Esophagus muscularis mucosa (tissue), 4 donors: ENCODE measurements around the gene NRXN3. TPM values are rescaled to one million over a fixed set of nuclear protein-coding genes. Genes with fewer than 3 reads are reported as not detected.

Experiments
- DNase-seq: peaks from one replicate; pipeline ENCODE4 v3.0.0-alpha.2; 2017; ENCODE audit errors: extremely low spot score
- H3K27ac ChIP-seq, 4 donors: fragments of 200-600 bp; sonication (generic); replicated peaks in 1 of 4; 1 replicate in 3 of 4; 2 replicates in 1 of 4; pipeline ENCODE4 v1.5.1; 2016 to 2019; ENCODE audit warnings: mild to moderate bottlenecking in 1 of 4
- H3K27me3 ChIP-seq, 4 donors: fragments of 200-600 bp; sonication (generic); one replicate each; pipeline versions ENCODE4 v1.5.1 to v1.6.0; 2016 to 2019
- H3K36me3 ChIP-seq, 4 donors: fragments of 200-600 bp; sonication (generic); one replicate each; pipeline ENCODE4 v1.5.1; 2016 to 2019
- H3K4me1 ChIP-seq, 4 donors: fragments of 200-600 bp; sonication (generic); one replicate each; pipeline ENCODE4 v1.5.1; 2016 to 2019
- H3K4me3 ChIP-seq, 4 donors: fragments of 200-600 bp; sonication (generic); 1 replicate in 2 of 4; 2 replicates in 2 of 4; pipeline ENCODE4 v1.5.1; 2016 to 2019; ENCODE audit warnings: mild to moderate bottlenecking in 4 of 4, moderate library complexity in 1 of 4
- H3K9me3 ChIP-seq, 4 donors: fragments of 200-600 bp; sonication (generic); 1 replicate in 3 of 4; 2 replicates in 1 of 4; pipeline ENCODE4 v1.5.1; 2016 to 2019
- CTCF ChIP-seq, 3 experiments: fragments of 200-600 bp in 2 of 3; fragments of 450-650 bp in 1 of 3; sonication (generic) in 2 of 3; IDR thresholded peaks; one replicate each; pipeline ENCODE4 v1.5.1; 2017 to 2019; ENCODE audit warnings: antibody characterized with exemption in 3 of 3, mild to moderate bottlenecking in 2 of 3, moderate library complexity in 1 of 3
- EP300 ChIP-seq: sonication (generic); formaldehyde crosslinking; IDR thresholded peaks from one replicate; pipeline ENCODE4 v1.6.1; 2017; ENCODE audit warnings: antibody characterized with exemption
- POLR2A ChIP-seq: fragments of 450-650 bp; IDR thresholded peaks from one replicate; pipeline ENCODE4 v1.6.1; 2017; ENCODE audit warnings: antibody characterized with exemption, moderate library complexity, mild to moderate bottlenecking, low read depth
- POLR2AphosphoS5 ChIP-seq, 2 donors: sonication (generic); formaldehyde crosslinking; IDR thresholded peaks; one replicate each; pipeline ENCODE4 v1.6.1; 2017; ENCODE audit warnings: antibody characterized with exemption in 2 of 2
- WGBS: methylation state at CpG from one replicate; pipeline ENCODE4 v1.1.5; 2018; 5-methylcytosine and 5-hydroxymethylcytosine counted together
- intact Hi-C: fragments of 100-400 bp; cut with DNase I; formaldehyde crosslinking; loops from one replicate; pipeline ENCODE4 v1.15.1; 2023
- total RNA-seq, 4 donors: library from RNA; depleted of rRNA; stranded (reverse); fragments of >200 nt; gene quantifications; one replicate each; pipeline versions ENCODE4 v1.1.0 to v1.2.1, GENCODE V29; 2016

NRXN3 gene
- total RNA-seq, 4 donors from 2014 or later = 71.1 to 159 (median 122) TPM

GRCh38 chr14:78690836-78691235 is 520.7 kb downstream of the NRXN3 start:
- no peaks in the 10 kb centered on the region for H3K36me3 ChIP-seq
- no peaks in the 10 kb centered on the region for H3K4me1 ChIP-seq
- H3K9me3 ChIP-seq = no peaks in the 10 kb centered on the region
- no peak overlapping the region for H3K27ac ChIP-seq
- no peak for TF ChIP-seq POLR2A
- TF ChIP-seq CTCF (IDR thresholded peaks at IDR 0.05) = no peak
- no peak for TF ChIP-seq EP300
- no peak for TF ChIP-seq POLR2AphosphoS5 (IDR thresholded peaks at IDR 0.05)
- WGBS = 71% methylated on average over 2 of the region's 2 CpGs
- no peak for DNase-seq
- no peaks in the 10 kb centered on the region for H3K27me3 ChIP-seq
- H3K4me3 ChIP-seq = no peak overlapping the region
- intact Hi-C loops = no loop called here

GRCh38 chr14:78697341-78697740 is 527.2 kb downstream of the NRXN3 start:
- Histone ChIP-seq H3K27me3 (no peaks in the 10 kb centered on the region), H3K4me3 (no peak overlapping the region), H3K9me3 (no peaks in the 10 kb centered on the region), H3K27ac (no peak overlapping the region), H3K36me3 (no peaks in the 10 kb centered on the region), H3K4me1 (no peaks in the 10 kb centered on the region)
- intact Hi-C loops = no loop called here
- no peak for TF ChIP-seq POLR2AphosphoS5 (IDR thresholded peaks at IDR 0.05)
- no peak for TF ChIP-seq EP300
- TF ChIP-seq CTCF (IDR thresholded peaks at IDR 0.05) = peak; percentile 36 to 40 (median 39)
- no peak for TF ChIP-seq POLR2A
- 17% methylated on average over 2 of the region's 2 CpGs for WGBS
- DNase-seq = no peak

- H3K27ac ChIP-seq = no peak overlapping the region
- intact Hi-C loops = no loop called here
- WGBS = 54% methylated on average over 3 of the region's 3 CpGs
Observed at GRCh38 chr14:78698991-78699390, 528.8 kb downstream of the NRXN3 start.

GRCh38 chr14:78700236-78700635 is 530.1 kb downstream of the NRXN3 start:
- H3K4me1 ChIP-seq = no peaks in the 10 kb centered on the region
- no peaks in the 10 kb centered on the region for H3K9me3 ChIP-seq
- no peak overlapping the region for H3K27ac ChIP-seq
- DNase-seq = no peak
- 69% methylated on average over 2 of the region's 2 CpGs for WGBS
- no peak overlapping the region for H3K4me3 ChIP-seq
- H3K36me3 ChIP-seq = no peaks in the 10 kb centered on the region
- no peaks in the 10 kb centered on the region for H3K27me3 ChIP-seq
- TF ChIP-seq POLR2AphosphoS5 (IDR thresholded peaks at IDR 0.05) = no peak
- TF ChIP-seq EP300 = no peak
- no peak for TF ChIP-seq CTCF (IDR thresholded peaks at IDR 0.05)
- no peak for TF ChIP-seq POLR2A
- intact Hi-C loops = no loop called here

More at GRCh38 chr14:78698991-78699390, 528.8 kb downstream of the NRXN3 start:
- no peak for DNase-seq
- Histone ChIP-seq H3K36me3 (no peaks in the 10 kb centered on the region), H3K27me3 (no peaks in the 10 kb centered on the region), H3K9me3 (no peaks in the 10 kb centered on the region), H3K4me1 (no peaks in the 10 kb centered on the region), H3K4me3 (no peak overlapping the region)
- TF ChIP-seq POLR2AphosphoS5 (IDR thresholded peaks at IDR 0.05) (no peak), EP300 (no peak), CTCF (IDR thresholded peaks at IDR 0.05) (no peak), POLR2A (no peak)

GRCh38 chr14:78701246-78701645 is 531.1 kb downstream of the NRXN3 start:
- no peaks in the 10 kb centered on the region for H3K4me1 ChIP-seq
- intact Hi-C loops = no loop called here
- no peaks in the 10 kb centered on the region for H3K27me3 ChIP-seq
- H3K9me3 ChIP-seq = no peaks in the 10 kb centered on the region
- no peak for TF ChIP-seq POLR2AphosphoS5 (IDR thresholded peaks at IDR 0.05)
- TF ChIP-seq CTCF (IDR thresholded peaks at IDR 0.05) = no peak
- TF ChIP-seq EP300 = no peak
- no peak for TF ChIP-seq POLR2A
- no peak overlapping the region for H3K4me3 ChIP-seq
- no peak overlapping the region for H3K27ac ChIP-seq
- no peak for DNase-seq
- H3K36me3 ChIP-seq = no peaks in the 10 kb centered on the region
- 73% methylated on average over 5 of the region's 5 CpGs for WGBS
